HG03025 (cell line): ENCODE measurements around the gene PLCXD1.
"Not testable (repeated sequence)": the region's sequence is repeated elsewhere in the genome, so short reads cannot be mapped to it uniquely, and the experiment has no call there.

Experiments used
- ATAC-seq: cut with Tn5 transposase; IDR thresholded peaks from one replicate; pipeline ENCODE4 v1.9.1; 2021; ENCODE audit warnings: mild to moderate bottlenecking, moderate library complexity; ENCODE audit not compliant: unreplicated experiment, low FRiP score

The PLCXD1 gene

GRCh38 chrX:290476-291166, 9.4 kb downstream of the PLCXD1 start:
- ATAC-seq = no peak

GRCh38 chrX:291411-291901, 10.3 kb downstream of the PLCXD1 start:
- no peak for ATAC-seq

- no peak for ATAC-seq
Measured at GRCh38 chrX:292900-293897, 12.0 kb downstream of the PLCXD1 start.

GRCh38 chrX:295136-295535, 14.0 kb downstream of the PLCXD1 start:
- ATAC-seq = no peak

GRCh38 chrX:298993-299392, 17.8 kb downstream of the PLCXD1 start:
- ATAC-seq = no peak

- ATAC-seq = no peak
Measured at GRCh38 chrX:300334-300733, 19.2 kb downstream of the PLCXD1 start.

GRCh38 chrX:302975-303374, 21.8 kb downstream of the PLCXD1 start:
- ATAC-seq = no peak

- ATAC-seq = not testable (repeated sequence)
Measured at GRCh38 chrX:305781-306613, 24.8 kb downstream of the PLCXD1 start.

GRCh38 chrX:306614-307251, 25.6 kb downstream of the PLCXD1 start:
- ATAC-seq = not testable (repeated sequence)

- ATAC-seq = no peak
Measured at GRCh38 chrX:307261-308111, 26.3 kb downstream of the PLCXD1 start.

- no peak for ATAC-seq
Measured at GRCh38 chrX:308821-309520, 27.8 kb downstream of the PLCXD1 start.

GRCh38 chrX:310621-311155, 29.5 kb downstream of the PLCXD1 start:
- ATAC-seq = no peak

GRCh38 chrX:311156-312129, 30.3 kb downstream of the PLCXD1 start:
- no peak for ATAC-seq

GRCh38 chrX:312621-313331, 31.6 kb downstream of the PLCXD1 start:
- ATAC-seq = no peak

- ATAC-seq = no peak
Measured at GRCh38 chrX:313546-313945, 32.4 kb downstream of the PLCXD1 start.

- no peak for ATAC-seq
Measured at GRCh38 chrX:314049-314448, 32.9 kb downstream of the PLCXD1 start.
